Tongue (tissue), 2 donors: ENCODE data around the gene SETD1B. TPM values are rescaled to one million over a fixed set of nuclear protein-coding genes. Genes with fewer than 3 reads are reported as not detected.

Source experiments
- DNase-seq: peaks from one replicate; pipeline ENCODE4 v3.0.0-alpha.2; 2015
- total RNA-seq: library from RNA; depleted of rRNA; stranded (reverse); fragments of >200 nt; gene quantifications from one replicate; pipeline ENCODE4 v1.2.3, GENCODE V29; 2014

Gene SETD1B
- total RNA-seq, 1 donor from 2014 or later = 5.5 TPM

- DNase-seq = no peak
Observed at GRCh38 chr12:121807642-121808347, 4.0 kb downstream of the SETD1B start.

- no peak for DNase-seq
Observed at GRCh38 chr12:121808623-121809022, 4.8 kb downstream of the SETD1B start.

DNA sequence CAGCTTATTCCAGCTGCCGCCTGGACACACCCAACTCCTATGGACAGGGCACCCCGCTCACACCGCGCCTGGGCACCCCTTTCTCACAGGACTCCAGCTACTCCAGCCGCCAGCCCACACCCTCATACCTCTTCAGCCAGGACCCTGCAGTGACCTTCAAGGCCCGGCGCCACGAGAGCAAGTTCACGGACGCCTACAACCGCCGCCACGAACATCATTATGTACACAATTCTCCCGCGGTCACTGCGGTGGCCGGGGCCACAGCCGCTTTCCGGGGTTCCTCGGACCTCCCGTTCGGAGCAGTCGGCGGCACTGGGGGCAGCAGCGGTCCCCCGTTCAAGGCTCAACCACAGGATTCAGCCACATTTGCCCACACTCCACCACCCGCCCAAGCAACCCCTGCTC lies 5.9 kb downstream of the SETD1B start:
- DNase-seq = no peak

- no peak for DNase-seq
Observed at GRCh38 chr12:121810234-121810817, 6.5 kb downstream of the SETD1B start.

- DNase-seq = no peak
Observed at GRCh38 chr12:121810833-121811433, 7.1 kb downstream of the SETD1B start.

DNA sequence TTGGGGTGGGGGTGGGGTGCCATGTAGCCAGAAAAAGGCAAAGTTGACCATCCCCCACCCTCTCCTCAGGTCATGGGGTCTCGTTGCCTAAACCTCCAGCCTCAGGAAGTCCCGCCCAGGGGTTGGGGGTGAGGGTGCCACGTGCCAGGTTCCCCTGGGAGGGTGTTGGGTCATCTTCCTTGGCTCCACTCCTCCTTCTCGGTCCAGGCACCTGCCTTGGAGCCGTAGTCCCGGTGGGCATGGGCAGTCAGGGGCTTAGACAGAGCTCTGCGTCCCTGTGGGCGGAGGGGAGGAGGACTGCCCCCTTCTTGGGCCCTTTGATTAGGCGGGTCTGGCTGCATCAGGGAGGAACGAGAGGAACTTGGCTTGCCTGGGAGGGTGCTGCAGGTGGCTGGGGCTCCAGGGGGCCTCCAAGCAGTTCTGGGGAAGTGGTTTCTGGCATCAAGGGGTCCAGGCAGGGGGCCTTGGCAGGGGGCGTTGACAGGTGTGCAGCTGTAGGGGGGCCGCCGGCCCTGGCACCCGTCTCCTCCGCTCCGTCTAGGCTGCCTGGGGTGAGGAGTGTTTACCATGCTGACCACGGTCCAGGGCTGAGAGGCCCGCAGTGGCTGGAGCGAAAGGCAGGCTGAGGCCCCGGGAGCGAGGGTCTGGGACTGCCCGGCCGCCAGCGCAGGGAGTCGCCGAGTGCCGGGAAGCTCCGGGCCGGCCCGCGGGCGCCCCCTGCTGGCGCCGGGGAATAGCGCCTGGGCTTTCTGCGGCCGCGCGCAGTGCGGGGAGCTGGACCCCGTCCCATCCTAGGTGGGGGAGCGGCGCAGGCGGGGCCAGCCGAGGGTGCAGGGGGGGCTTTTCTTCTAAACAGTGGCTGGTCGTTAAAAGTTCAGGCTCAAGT lies 7.9 kb downstream of the SETD1B start:
- peak; percentile 89 for DNase-seq

GRCh38 chr12:121812320-121812871 lies 8.6 kb downstream of the SETD1B start:
- peak; percentile 73 for DNase-seq

GRCh38 chr12:121812921-121813896 lies 9.4 kb downstream of the SETD1B start:
- DNase-seq = no peak

- DNase-seq = no peak
Observed at GRCh38 chr12:121813951-121814350, 10.1 kb downstream of the SETD1B start.

DNA sequence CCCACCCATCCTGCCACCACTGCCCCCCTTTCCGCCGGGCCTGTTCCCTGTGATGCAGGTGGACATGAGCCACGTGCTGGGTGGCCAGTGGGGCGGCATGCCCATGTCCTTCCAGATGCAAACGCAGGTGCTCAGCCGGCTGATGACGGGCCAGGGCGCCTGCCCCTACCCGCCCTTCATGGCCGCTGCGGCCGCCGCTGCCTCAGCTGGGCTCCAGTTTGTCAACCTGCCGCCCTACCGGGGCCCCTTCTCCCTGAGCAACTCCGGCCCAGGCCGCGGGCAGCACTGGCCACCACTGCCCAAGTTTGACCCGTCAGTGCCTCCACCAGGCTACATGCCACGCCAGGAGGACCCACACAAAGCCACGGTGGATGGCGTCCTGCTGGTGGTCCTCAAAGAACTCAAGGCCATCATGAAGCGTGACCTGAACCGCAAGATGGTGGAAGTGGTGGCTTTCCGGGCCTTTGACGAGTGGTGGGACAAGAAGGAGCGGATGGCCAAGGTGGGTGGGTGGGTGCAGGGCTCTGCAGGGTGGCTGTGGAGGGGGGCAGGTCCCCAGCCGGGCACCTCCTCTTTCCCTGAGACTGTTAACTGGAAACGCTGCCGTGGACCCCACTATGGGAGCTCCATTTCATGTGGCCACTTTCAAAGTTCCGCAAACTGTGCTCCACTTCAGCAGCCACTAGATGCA lies 10.8 kb downstream of the SETD1B start:
- DNase-seq = no peak

- no peak for DNase-seq
Observed at GRCh38 chr12:121815263-121815662, 11.5 kb downstream of the SETD1B start.

DNA sequence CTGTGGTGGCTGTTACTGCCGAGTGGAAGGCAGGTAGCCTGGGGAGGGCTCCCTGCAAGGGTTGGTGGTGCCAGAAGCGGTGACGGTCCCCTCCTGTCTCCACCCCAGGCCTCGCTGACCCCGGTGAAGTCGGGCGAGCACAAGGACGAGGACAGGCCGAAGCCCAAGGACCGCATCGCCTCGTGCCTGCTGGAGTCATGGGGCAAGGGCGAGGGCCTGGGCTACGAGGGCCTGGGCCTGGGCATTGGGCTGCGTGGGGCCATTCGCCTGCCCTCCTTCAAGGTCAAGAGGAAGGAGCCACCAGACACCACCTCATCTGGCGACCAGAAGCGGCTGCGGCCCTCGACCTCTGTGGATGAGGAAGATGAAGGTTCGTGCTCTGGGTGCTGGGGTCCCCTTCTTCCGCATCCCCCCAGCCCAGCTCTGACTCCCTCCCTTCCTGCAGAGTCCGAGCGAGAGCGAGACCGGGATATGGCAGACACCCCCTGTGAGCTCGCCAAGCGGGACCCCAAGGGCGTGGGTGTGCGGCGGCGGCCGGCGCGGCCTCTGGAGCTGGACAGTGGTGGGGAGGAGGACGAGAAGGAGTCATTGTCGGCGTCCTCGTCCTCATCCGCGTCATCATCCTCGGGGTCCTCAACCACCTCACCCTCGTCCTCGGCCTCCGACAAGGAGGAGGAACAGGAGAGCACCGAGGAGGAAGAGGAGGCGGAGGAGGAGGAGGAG lies 13.3 kb downstream of the SETD1B start:
- no peak for DNase-seq

- DNase-seq = no peak
Observed at GRCh38 chr12:121817648-121818043, 13.8 kb downstream of the SETD1B start.

- no peak for DNase-seq
Observed at GRCh38 chr12:121819212-121819949, 15.6 kb downstream of the SETD1B start.

- DNase-seq = no peak
Observed at GRCh38 chr12:121820056-121820455, 16.2 kb downstream of the SETD1B start.

GRCh38 chr12:121822393-121823100 lies 18.7 kb downstream of the SETD1B start:
- no peak for DNase-seq

DNA sequence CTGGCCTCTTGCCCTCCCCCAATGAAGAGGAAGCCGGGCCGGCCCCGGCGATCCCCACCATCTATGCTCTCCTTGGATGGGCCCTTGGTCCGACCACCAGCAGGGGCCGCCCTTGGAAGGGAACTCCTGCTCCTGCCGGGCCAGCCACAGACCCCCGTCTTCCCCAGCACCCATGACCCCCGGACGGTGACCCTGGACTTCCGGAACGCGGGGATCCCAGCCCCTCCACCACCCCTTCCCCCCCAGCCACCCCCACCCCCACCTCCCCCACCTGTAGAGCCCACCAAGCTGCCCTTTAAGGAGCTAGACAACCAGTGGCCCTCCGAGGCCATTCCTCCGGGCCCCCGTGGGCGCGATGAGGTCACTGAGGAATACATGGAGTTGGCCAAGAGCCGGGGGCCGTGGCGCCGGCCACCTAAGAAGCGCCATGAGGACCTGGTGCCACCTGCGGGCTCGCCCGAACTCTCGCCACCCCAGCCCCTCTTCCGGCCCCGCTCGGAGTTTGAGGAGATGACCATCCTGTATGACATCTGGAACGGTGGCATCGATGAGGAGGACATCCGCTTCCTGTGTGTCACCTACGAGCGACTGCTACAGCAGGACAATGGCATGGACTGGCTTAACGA lies 19.4 kb downstream of the SETD1B start:
- DNase-seq = no peak

DNA sequence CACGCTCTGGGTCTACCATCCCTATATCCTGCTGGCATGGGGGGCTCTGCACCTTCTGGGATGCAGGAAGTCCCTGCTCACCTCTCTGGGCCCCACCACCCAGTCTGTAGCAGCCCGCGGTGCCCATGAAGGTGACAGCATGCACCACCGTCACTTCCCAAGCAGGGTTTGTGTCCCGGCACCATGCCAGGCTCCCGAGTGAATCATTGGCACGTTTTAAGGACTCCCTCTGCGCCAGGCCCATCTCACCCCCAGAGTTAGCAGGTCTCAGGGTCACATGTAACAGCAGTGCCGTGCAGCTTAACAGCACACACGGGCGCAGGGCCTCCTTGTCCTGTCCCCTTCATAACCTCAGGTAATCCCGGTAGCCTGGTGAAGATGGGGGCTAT lies 19.9 kb downstream of the SETD1B start:
- DNase-seq = no peak
